ENCODE data around the gene TEDC2.
"Not testable (repeated sequence)": the region's sequence is repeated elsewhere in the genome, so short reads cannot be mapped to it uniquely, and the experiment has no call there.

The TEDC2 gene

GRCh38 chr16:2478279-2478678, 18.4 kb downstream of the TEDC2 start:
- no peak for DNase-seq

- DNase-seq = not testable (repeated sequence)
Observed at GRCh38 chr16:2479996-2480395, 20.1 kb downstream of the TEDC2 start.

DNA sequence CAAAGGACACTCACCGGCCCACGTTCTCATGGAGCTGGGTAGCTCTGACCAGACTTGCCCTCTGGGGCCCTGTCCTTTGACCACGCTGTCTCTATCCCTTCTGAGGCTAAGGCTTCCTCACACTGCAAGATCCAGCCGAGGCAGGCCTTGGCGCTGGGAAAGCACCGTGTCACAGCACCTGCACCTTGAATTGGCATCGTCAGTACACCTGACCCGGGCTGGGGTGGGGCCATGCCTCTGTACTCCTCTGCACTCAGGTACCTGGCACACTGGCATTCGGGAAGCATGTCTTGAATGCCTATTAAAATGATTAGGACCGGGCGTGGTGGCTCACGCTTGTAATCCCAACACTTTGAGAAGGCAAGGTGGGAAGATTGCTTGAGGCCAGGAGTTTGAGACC, 21.0 kb downstream of the TEDC2 start:
- DNase-seq = no peak

DNA sequence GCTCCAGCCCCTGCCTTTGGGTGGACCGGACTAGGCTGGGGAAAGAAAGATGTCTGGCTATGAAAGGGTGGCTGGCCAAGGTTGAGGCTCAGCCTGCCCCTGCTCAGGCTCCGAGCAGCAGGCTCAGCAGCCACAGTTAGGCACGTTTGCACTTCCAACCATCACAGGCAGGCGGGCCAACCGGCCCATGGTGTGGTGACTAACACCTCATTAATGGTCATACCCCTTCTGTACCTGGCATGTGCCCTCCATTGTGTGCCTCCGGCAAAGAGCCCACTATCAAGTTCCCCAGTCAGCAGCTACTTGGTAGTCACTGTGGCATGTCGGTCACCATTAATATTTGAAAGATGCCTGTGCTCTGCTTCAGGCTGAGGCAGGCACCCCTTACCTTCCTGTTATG, 21.8 kb downstream of the TEDC2 start:
- DNase-seq = no peak

- no peak for DNase-seq
Observed at GRCh38 chr16:2482249-2482648, 22.3 kb downstream of the TEDC2 start.

DNA sequence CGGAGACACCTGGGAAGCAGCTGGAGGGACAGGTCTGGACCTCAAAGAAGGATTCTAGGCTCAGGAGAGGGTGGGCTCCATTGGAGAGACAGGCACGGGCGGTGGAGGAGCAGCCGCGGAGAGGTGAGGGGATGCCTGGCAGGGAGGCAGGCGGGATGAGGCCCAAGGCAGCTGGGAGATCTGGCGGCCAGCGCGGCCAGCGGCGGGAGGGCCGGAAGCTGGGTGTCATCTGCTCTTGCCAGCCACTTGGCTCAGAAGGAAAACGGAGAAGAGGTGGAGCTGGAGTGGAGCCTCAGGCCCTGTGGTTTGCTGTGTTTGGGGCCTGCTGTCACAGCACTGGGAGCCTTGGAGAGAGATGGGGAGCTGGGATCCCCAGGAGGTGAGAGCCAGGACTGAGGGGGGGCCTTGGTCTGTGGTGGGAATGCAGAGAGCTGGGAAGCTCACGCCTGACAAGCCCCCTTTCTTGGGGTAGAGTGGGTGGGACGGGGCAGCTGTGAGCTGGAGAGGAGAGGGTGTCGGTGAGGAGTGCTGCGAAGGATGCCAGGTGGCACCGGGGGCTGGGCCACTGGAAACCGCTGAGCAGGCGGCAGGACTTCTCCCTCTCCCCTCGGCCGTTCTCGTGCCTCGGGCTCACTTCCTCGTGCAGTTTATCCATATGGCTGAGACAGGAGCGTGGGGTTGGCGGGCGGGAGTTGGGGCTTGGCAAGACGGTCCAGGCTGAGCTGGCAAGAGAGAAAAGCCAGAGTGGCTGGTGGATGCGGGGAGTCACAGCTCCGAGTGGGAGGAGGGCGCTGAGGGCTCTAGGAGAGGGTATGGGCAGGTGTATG, 23.0 kb downstream of the TEDC2 start:
- DNase-seq = no peak

- no peak for DNase-seq
Observed at GRCh38 chr16:2483939-2484897, 24.3 kb downstream of the TEDC2 start.

- DNase-seq = no peak
Observed at GRCh38 chr16:2484898-2485508, 25.1 kb downstream of the TEDC2 start.

DNA sequence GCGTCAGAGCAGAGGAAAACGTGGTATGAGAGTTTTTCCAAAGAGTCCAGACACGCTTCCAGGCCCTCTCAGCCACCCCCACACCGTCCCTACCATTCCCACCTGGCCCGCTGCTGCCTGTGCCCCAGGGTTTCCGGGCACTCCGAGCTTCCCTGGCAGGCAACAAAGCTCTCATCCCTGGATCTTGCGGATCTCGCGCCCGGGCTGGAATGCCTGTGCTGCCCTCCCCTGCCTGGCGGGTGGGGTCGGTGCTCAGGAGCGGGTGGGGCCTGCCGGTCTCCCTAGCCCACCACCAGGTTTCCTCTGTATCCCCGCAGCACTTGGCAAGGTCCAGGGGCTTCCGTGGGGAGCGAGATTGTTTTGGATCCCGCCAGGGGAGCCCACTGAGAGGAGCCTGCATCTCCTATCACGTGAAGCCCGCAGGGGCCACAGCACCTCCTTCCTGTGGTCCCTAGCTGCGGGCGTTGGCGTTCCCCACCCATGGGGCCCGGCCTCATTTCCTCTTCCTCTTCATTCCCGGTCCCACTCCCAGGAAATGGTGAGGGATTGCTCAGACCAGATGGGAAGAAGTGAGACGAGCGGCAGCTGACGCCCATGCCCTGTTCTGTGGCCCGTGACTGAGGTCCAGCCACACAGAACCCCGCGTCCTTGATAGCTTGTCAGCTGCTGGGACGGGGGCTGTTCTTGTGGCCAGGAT, 26.1 kb downstream of the TEDC2 start:
- DNase-seq = no peak

GRCh38 chr16:2486645-2487516, 27.0 kb downstream of the TEDC2 start:
- DNase-seq = peak; percentile 84

DNA sequence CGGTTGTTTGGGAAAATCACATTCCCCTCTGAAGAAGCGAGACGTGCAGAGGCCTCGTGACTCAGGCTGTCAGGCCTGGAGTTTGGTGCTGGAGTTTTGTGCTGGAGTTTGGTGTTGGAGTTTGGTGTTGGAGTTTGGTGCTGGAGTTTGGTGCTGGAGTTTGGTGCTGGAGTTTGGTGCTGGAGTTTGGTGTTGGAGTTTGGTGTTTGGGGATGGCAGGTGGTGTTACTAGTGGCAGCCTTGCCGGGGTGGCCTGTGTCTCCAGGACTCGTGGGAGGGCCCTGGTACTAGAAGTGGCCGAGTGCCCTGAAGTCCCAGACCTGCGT, 27.6 kb downstream of the TEDC2 start:
- no peak for DNase-seq

GRCh38 chr16:2487903-2488531, 28.1 kb downstream of the TEDC2 start:
- no peak for DNase-seq

GRCh38 chr16:2489581-2489980, 29.7 kb downstream of the TEDC2 start:
- DNase-seq = no peak

DNA sequence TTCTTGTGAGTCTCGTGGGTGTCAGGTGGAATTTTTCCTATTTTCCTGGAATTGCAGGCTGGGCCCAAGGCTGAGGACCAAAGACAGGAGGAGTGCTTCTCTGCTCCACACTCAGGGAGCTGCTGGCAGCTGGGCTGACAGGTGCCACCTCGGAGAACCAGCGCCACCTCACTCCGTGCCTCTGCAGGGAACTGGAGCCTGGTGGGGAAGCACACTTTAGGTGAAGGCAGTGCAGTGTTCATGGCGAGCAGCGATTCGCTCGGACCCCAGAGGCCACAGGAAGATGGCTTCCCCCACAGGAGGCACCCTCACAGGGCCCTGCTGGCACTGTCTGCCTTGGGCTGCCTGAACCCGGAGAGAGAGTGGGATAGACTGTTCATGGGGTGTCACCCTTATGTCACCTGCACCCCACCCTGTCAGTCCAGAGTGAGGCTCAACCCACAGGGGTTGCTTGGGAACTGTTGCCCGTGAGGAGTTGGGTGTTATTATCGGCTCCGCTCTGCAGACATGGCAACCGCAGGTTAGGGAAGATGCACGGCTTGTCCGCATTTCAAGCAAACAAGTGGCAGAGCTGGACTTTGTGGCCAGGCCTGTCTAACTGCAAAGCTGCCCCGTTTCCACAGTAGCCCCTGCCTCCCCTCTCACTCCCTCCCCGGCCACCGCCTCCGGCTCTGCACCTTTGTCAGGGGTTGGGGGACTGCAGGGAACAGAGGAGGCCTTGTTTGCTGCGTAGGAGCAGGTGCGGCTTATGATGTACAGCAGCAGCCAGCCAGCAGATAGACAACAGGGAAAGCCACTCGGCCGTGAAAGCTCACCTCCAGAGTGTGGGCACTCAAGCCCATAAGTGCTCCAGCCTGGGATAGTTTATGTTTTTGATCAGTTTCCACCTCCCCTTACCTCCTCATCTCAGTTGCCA, 30.5 kb downstream of the TEDC2 start:
- DNase-seq = no peak

DNA sequence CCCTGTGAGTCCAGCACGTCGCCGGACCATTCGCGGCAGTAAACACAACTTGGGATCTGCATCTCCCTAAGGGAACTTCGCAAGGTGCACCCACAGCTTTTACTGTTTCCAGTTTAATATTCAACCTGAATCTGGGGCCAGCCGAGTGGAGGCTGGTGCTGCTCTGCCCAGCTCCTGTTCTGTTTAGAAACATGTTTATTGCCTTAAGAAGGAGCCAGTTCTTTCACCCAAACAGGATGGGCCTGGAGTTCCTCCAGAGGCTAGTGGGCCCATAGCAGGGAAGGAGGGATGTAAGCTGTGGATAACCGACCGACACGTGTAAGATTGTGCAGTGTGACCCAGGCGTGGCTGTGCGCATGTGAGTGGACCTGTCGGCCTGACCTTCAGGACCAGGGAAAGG, 32.4 kb downstream of the TEDC2 start:
- no peak for DNase-seq

- no peak for DNase-seq
Observed at GRCh38 chr16:2493605-2494004, 33.7 kb downstream of the TEDC2 start.

- no peak for DNase-seq
Observed at GRCh38 chr16:2494616-2495015, 34.7 kb downstream of the TEDC2 start.

GRCh38 chr16:2495041-2495440, 35.1 kb downstream of the TEDC2 start:
- DNase-seq = no peak

- DNase-seq = no peak
Observed at GRCh38 chr16:2496223-2497115, 36.6 kb downstream of the TEDC2 start.
